GM23338 (cell line): ENCODE data around the gene KCNAB2. TPM values are rescaled to one million over a fixed set of nuclear protein-coding genes. Genes with fewer than 3 reads are reported as not detected.
A peak's percentile ranks its signal among the peaks of the same experiment; 100 is the strongest.

Experiments used
- ATAC-seq: fragments of 200-7000 bp; cut with Tn5 transposase; 3 replicates; pipeline ENCODE4 v1.9.1; 2020
- DNase-seq: peaks from one replicate; pipeline ENCODE4 v3.0.0-alpha.2; 2015; ENCODE audit warnings: low spot score
- H2AFZ ChIP-seq: fragments of 200-600 bp; sonication (generic); 2 replicates; pipeline ENCODE4 v1.8.0; 2016; ENCODE audit warnings: antibody characterized with exemption, mild to moderate bottlenecking, moderate library complexity
- H3F3A ChIP-seq: fragments of 200-600 bp; sonication (generic); replicated peaks from 2 replicates; pipeline ENCODE4 v1.8.0; 2017; ENCODE audit warnings: antibody characterized with exemption, mixed run types, low read depth
- H3K27ac ChIP-seq: fragments of 200-600 bp; sonication (generic); 2 replicates; pipeline ENCODE4 v1.6.1; 2016; ENCODE audit warnings: low read depth
- H3K27me3 ChIP-seq: fragments of 200-600 bp; sonication (generic); 2 replicates; pipeline ENCODE4 v1.8.0; 2016; ENCODE audit warnings: mild to moderate bottlenecking, mixed run types, moderate library complexity; ENCODE audit not compliant: insufficient read depth
- H3K36me3 ChIP-seq: fragments of 200-600 bp; sonication (generic); 2 replicates; pipeline ENCODE4 v1.8.0; 2016; ENCODE audit warnings: mild to moderate bottlenecking; ENCODE audit not compliant: insufficient read depth
- H3K4me1 ChIP-seq: fragments of 200-600 bp; sonication (generic); 2 replicates; pipeline ENCODE4 v1.8.0; 2016; ENCODE audit warnings: mild to moderate bottlenecking, moderate library complexity; ENCODE audit not compliant: insufficient read depth
- H3K4me2 ChIP-seq: fragments of 200-600 bp; sonication (generic); 2 replicates; pipeline ENCODE4 v1.7.1; 2017; ENCODE audit warnings: mixed run types
- H3K4me3 ChIP-seq: fragments of 200-600 bp; sonication (generic); 2 replicates; pipeline ENCODE4 v1.6.1; 2016; ENCODE audit warnings: mixed run types
- H3K79me2 ChIP-seq: fragments of 200-600 bp; sonication (generic); replicated peaks from 2 replicates; pipeline ENCODE4 v1.8.0; 2017; ENCODE audit warnings: mild to moderate bottlenecking; ENCODE audit not compliant: insufficient read depth
- H3K9me2 ChIP-seq: fragments of 200-600 bp; sonication (generic); 2 replicates; pipeline ENCODE4 v1.8.0; 2017; ENCODE audit not compliant: insufficient read depth
- H4K20me1 ChIP-seq: fragments of 200-600 bp; sonication (generic); replicated peaks from 2 replicates; pipeline ENCODE4 v1.8.0; 2017; ENCODE audit warnings: mild to moderate bottlenecking; ENCODE audit not compliant: insufficient read depth
- H3K27ac Mint-ChIP-seq: 2 replicates; pipeline ENCODE4 v1.8.0; 2020; ENCODE audit warnings: inconsistent platforms, mild to moderate bottlenecking, moderate library complexity, mixed read lengths
- H3K27me3 Mint-ChIP-seq: 3 replicates; pipeline ENCODE4 v1.8.0; 2022; ENCODE audit warnings: low read depth, mild to moderate bottlenecking, moderate library complexity, mixed read lengths, inconsistent platforms; ENCODE audit not compliant: insufficient read depth, poor library complexity
- H3K36me3 Mint-ChIP-seq: 3 replicates; pipeline ENCODE4 v1.8.0; 2021; ENCODE audit warnings: low read depth, mild to moderate bottlenecking, inconsistent platforms, moderate library complexity, mixed read lengths
- H3K4me1 Mint-ChIP-seq: 3 replicates; pipeline ENCODE4 v1.8.0; 2020; ENCODE audit warnings: mild to moderate bottlenecking, inconsistent platforms, mixed read lengths
- H3K4me3 Mint-ChIP-seq: 3 replicates; pipeline ENCODE4 v1.8.0; 2021; ENCODE audit warnings: moderate library complexity, mild to moderate bottlenecking, inconsistent platforms, mixed read lengths
- H3K9me3 Mint-ChIP-seq: 3 replicates; pipeline ENCODE4 v1.8.0; 2020; ENCODE audit warnings: moderate library complexity, mild to moderate bottlenecking, inconsistent platforms, mixed read lengths
- CREB1 ChIP-seq: fragments of 250-450 bp; sonication (Bioruptor Pico); IDR thresholded peaks from 2 replicates; pipeline ENCODE4 v1.5.0; 2020; ENCODE audit warnings: low read depth, mild to moderate bottlenecking, moderate library complexity
- EZH2 ChIP-seq: fragments of 200-600 bp; sonication (generic); IDR thresholded peaks from one replicate; pipeline ENCODE4 v1.8.0; 2017; ENCODE audit warnings: antibody characterized with exemption, mild to moderate bottlenecking, low read depth; ENCODE audit not compliant: unreplicated experiment
- EZH2phosphoT487 ChIP-seq: fragments of 200-600 bp; sonication (generic); IDR thresholded peaks from one replicate; pipeline ENCODE4 v1.8.1; 2018; ENCODE audit warnings: antibody characterized with exemption; ENCODE audit not compliant: unreplicated experiment
- POLR2AphosphoS5 ChIP-seq: IDR thresholded peaks from 2 replicates; pipeline ENCODE4 v1.6.1; 2016; ENCODE audit warnings: antibody characterized with exemption, low read depth
- ZNF114 ChIP-seq: fragments of 250-450 bp; sonication (Bioruptor Pico); IDR thresholded peaks from 2 replicates; pipeline ENCODE4 v1.5.0; 2020; ENCODE audit warnings: mild to moderate bottlenecking, moderate library complexity
- ZNF331 ChIP-seq: fragments of 250-450 bp; sonication (Bioruptor Pico); IDR thresholded peaks from 2 replicates; pipeline ENCODE4 v1.5.0; 2020; ENCODE audit warnings: low read depth, mild to moderate bottlenecking, moderate library complexity
- polyA plus RNA-seq: library from polyadenylated mRNA; unstranded; fragments of >200 nt; fragmentation: Nextera tagmentation; extraction: Ambion mirVana; gene quantifications from 2 replicates; pipeline ENCODE4 v1.2.1, GENCODE V29; 2016
- total RNA-seq: library from RNA; depleted of rRNA; stranded (reverse); fragments of >200 nt; shearing (Covaris generic); gene quantifications from 2 replicates; pipeline ENCODE4 v1.2.3, GENCODE V29; 2014
- TF ChIP-seq, protein P1 (sequence below): IDR thresholded peaks from 2 replicates; pipeline ENCODE4 v1.6.1; 2016; ENCODE audit warnings: antibody characterized with exemption
- TF ChIP-seq, protein P2 (sequence below), 2 experiments: fragments of 200-600 bp in 1 of 2; sonication (generic) in 1 of 2; conservative IDR thresholded peaks; 2 replicates each; pipeline versions ENCODE4 v1.5.1 to v1.6.1; 2016 to 2017; ENCODE audit warnings: antibody characterized with exemption in 2 of 2, low read depth in 2 of 2, mild to moderate bottlenecking in 2 of 2, moderate library complexity in 1 of 2

The KCNAB2 gene
- total and polyA plus RNA-seq, 2 experiments from 2014 or later: 3.0 to 3.7 TPM

- TF ChIP-seq, protein P1, sequence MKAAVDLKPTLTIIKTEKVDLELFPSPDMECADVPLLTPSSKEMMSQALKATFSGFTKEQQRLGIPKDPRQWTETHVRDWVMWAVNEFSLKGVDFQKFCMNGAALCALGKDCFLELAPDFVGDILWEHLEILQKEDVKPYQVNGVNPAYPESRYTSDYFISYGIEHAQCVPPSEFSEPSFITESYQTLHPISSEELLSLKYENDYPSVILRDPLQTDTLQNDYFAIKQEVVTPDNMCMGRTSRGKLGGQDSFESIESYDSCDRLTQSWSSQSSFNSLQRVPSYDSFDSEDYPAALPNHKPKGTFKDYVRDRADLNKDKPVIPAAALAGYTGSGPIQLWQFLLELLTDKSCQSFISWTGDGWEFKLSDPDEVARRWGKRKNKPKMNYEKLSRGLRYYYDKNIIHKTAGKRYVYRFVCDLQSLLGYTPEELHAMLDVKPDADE: no peak
- TF ChIP-seq EZH2phosphoT487: no peak
Measured at GRCh38 chr1:6103854-6104530, 58.3 kb downstream of the KCNAB2 start (continued).

GRCh38 chr1:6104631-6105030 lies 58.9 kb downstream of the KCNAB2 start:
- H3K9me2 ChIP-seq: no peaks in the 10 kb centered on the region
- Mint-ChIP-seq H3K27ac (no peak overlapping the region), H3K4me3 (no peak overlapping the region; the same call in 2 of the 3 replicates), H3K27me3 (peaks cover 7% of the 10 kb centered on the region), H3K4me1 (peaks cover 2% of the 10 kb centered on the region; the same call in 1 of the 3 replicates), H3K9me3 (no peaks in the 10 kb centered on the region), H3K36me3 (no peaks in the 10 kb centered on the region; the same call in 2 of the 3 replicates)
- ATAC-seq: no peak
- no peaks in the 10 kb centered on the region for H3K27me3 ChIP-seq
- no peaks in the 10 kb centered on the region for H4K20me1 ChIP-seq
- H3K79me2 ChIP-seq: no peaks in the 10 kb centered on the region
- no peak overlapping the region for H3K27ac ChIP-seq
- H2AFZ ChIP-seq: no peak overlapping the region
- no peak overlapping the region for H3K4me2 ChIP-seq
- H3K4me1 ChIP-seq: no peaks in the 10 kb centered on the region
- no peaks in the 10 kb centered on the region for H3F3A ChIP-seq
- no peak overlapping the region for H3K4me3 ChIP-seq
- H3K36me3 ChIP-seq: no peaks in the 10 kb centered on the region
- DNase-seq: no peak
- TF ChIP-seq ZNF114 (CRISPR knock-in tag): no peak
- no peak for TF ChIP-seq EZH2
- TF ChIP-seq ZNF331 (CRISPR knock-in tag): no peak

- Histone ChIP-seq H3K79me2 (no peaks in the 10 kb centered on the region), H3F3A (no peaks in the 10 kb centered on the region), H4K20me1 (no peaks in the 10 kb centered on the region), H2AFZ (no peak overlapping the region), H3K36me3 (no peaks in the 10 kb centered on the region), H3K4me3 (no peak overlapping the region), H3K27me3 (no peaks in the 10 kb centered on the region), H3K4me1 (no peaks in the 10 kb centered on the region), H3K27ac (no peak overlapping the region), H3K4me2 (no peak overlapping the region), H3K9me2 (no peaks in the 10 kb centered on the region)
- TF ChIP-seq CREB1 (CRISPR knock-in tag) (no peak), POLR2AphosphoS5 (no peak), ZNF114 (CRISPR knock-in tag) (no peak), EZH2phosphoT487 (no peak)
- TF ChIP-seq, protein P1: no peak
- TF ChIP-seq, protein P2, sequence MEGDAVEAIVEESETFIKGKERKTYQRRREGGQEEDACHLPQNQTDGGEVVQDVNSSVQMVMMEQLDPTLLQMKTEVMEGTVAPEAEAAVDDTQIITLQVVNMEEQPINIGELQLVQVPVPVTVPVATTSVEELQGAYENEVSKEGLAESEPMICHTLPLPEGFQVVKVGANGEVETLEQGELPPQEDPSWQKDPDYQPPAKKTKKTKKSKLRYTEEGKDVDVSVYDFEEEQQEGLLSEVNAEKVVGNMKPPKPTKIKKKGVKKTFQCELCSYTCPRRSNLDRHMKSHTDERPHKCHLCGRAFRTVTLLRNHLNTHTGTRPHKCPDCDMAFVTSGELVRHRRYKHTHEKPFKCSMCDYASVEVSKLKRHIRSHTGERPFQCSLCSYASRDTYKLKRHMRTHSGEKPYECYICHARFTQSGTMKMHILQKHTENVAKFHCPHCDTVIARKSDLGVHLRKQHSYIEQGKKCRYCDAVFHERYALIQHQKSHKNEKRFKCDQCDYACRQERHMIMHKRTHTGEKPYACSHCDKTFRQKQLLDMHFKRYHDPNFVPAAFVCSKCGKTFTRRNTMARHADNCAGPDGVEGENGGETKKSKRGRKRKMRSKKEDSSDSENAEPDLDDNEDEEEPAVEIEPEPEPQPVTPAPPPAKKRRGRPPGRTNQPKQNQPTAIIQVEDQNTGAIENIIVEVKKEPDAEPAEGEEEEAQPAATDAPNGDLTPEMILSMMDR (conservative IDR thresholded peaks at IDR 0.05; ENCODE audit: low read depth in 2 of 2): peak in 1 of 2 experiments; percentile 54; a peak in 3 of 4 replicates
- H3K36me3 Mint-ChIP-seq: no peaks in the 10 kb centered on the region; the same call in 2 of the 3 replicates
- ATAC-seq (no peak), DNase-seq (no peak)
- H3K4me1 Mint-ChIP-seq: peaks cover 2% of the 10 kb centered on the region; the same call in 1 of the 3 replicates
- no peaks in the 10 kb centered on the region for H3K9me3 Mint-ChIP-seq
- no peak overlapping the region; the same call in 2 of the 3 replicates for H3K4me3 Mint-ChIP-seq
- H3K27ac Mint-ChIP-seq: no peak overlapping the region
- H3K27me3 Mint-ChIP-seq: peaks cover 7% of the 10 kb centered on the region
Measured at GRCh38 chr1:6105218-6105679, 59.6 kb downstream of the KCNAB2 start.
